Measurements from ENCODE around the gene FGD5. TPM values are rescaled to one million over a fixed set of nuclear protein-coding genes. Genes with fewer than 3 reads are reported as not detected.

Gene FGD5
- total and polyA plus RNA-seq, 7 experiments from 2014 or later: 0.37 TPM; not detected in 6

DNA sequence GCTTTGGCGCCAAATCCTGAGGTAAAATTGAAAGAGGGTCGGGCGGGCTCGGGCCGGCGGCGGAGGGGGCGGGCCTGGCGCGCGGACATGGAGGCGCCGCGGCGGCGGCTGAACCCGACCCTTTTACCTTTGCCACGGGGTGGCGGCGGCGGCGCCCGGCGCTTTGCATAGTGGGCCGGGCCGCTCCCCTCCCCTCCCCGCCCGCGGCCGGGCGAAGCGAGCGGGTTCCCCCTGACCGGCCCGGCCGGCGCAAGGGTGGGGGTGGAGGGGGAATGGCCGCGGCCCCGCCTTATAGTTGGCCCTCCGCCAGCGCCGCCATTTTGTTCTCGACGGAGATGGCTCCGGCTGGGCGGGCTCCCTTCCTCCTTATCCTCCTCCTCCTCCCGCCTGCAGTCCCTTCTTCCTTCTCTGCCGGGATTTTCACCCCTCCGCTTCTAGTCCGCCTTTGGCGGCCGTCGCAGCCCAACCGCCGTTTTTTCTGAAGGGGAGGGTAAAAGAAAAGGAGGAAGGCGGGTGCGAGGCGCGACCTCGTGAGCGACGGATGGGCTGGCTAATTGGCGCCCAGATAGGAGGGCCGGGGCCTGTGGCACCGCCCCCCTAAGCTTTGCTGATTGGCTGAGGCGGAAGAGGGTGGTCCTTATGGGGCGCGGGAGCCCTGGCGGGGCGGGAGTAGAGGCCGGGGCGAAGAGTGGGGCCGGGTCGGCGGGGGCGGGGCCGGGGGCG lies 129.3 kb downstream of the FGD5 start:
- Mint-ChIP-seq H3K9me3 (peaks cover 0 to 2% (median 0%) of the 10 kb centered on the region in 11 donors), H3K4me3 (peak overlapping the region; percentile 97 to 100 (median 98)), H3K27me3 (peaks cover 0 to 2% (median 0%) of the 10 kb centered on the region in 5 donors), H3K4me1 (peaks cover 31 to 74% (median 60%) of the 10 kb centered on the region in 7 donors), H3K27ac (peak overlapping the region; percentile 98 to 100 (median 100)), H3K36me3 (peaks cover 0 to 33% (median 14%) of the 10 kb centered on the region in 5 donors)
- H3K4me1 ChIP-seq (ENCODE audit: control insufficient read depth in 2 of 2, insufficient read depth in 2 of 2, low read length in 2 of 2): peaks cover 19 to 22% of the 10 kb centered on the region in 2 donors
- H3K27me3 ChIP-seq (ENCODE audit: control insufficient read depth in 2 of 2, insufficient read depth in 2 of 2, low read length in 2 of 2): no peaks in the 10 kb centered on the region
- DNase-seq: peak; percentile 93 to 98 (median 96)
- POLR2A ChIA-PET: interaction anchor here (0.7 to 2.0 kb wide), 7 partner anchors 13 to 769 kb away, joined by 3 to 15 read pairs (median 4); partner anchors contain the start of genes CCDC174, LSM3 and RBSN
- CTCF ChIA-PET: no interaction called here
- peak overlapping the region; percentile 99 for H3K27ac ChIP-seq (ENCODE audit: low read depth, low read length)
- H3K36me3 ChIP-seq (ENCODE audit: control insufficient read depth in 2 of 3, insufficient read depth in 3 of 3, low read length in 3 of 3): peaks cover 0 to 20% (median 0%) of the 10 kb centered on the region in 3 experiments
- intact Hi-C loops (cut with micrococcal nuclease): loop anchor here (1.0 to 10.0 kb wide), 19 partner anchors 11 to 1983 kb away; partner anchors contain the start of genes CAPN7 (in 2 of the 2), CCDC174 (in 2 of the 2), CHCHD4 (in 2 of the 2) and LSM3 (in 2 of the 2)
- H3K4me3 ChIP-seq (ENCODE audit: low read length): peak overlapping the region; percentile 93
- ATAC-seq: peak; percentile 94
- H3K9me3 ChIP-seq (ENCODE audit: control insufficient read depth in 2 of 3, low read length in 3 of 3): no peaks in the 10 kb centered on the region

DNA sequence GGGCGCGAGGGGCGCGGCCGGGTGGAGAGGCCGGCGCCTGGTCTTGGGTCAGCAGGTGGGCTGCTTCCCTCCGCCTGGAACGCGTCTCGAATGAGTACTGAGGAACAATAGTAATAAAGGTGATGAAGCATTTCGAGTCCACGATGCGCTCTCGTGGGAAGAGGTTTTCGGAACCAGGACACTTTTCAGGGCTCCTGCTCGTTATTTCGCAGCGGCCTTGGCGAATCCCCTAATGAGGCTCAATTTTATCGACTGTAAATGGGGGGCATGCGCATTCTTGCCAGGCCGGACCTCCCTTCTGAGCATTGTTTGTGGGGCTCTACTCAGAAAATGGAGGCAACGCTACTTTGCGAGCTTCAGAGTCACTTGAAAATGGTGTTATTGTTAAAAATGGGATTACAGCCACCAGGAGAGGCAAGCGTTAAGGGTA lies 129.9 kb downstream of the FGD5 start:
- Mint-ChIP-seq H3K9me3 (peaks cover 0 to 2% (median 0%) of the 10 kb centered on the region in 11 donors), H3K27ac (peak overlapping the region; percentile 28 to 100 (median 99)), H3K36me3 (peaks cover 0 to 29% (median 14%) of the 10 kb centered on the region in 5 donors), H3K4me3 (peak overlapping the region; percentile 97 to 100 (median 98)), H3K27me3 (peaks cover 0 to 2% (median 0%) of the 10 kb centered on the region in 5 donors), H3K4me1 (peaks cover 31 to 73% (median 61%) of the 10 kb centered on the region in 7 donors)
- ATAC-seq (no peak), DNase-seq (no peak)
- intact Hi-C loops (cut with micrococcal nuclease): loop anchor here (1.0 to 10.0 kb wide), 15 partner anchors 11 to 1984 kb away; partner anchors contain the start of genes CCDC174 (in 2 of the 2), CHCHD4 (in 2 of the 2), LSM3 (in 2 of the 2) and MRPS25 (in 2 of the 2)
- Histone ChIP-seq H3K27me3 (ENCODE audit: control insufficient read depth in 2 of 2, insufficient read depth in 2 of 2, low read length in 2 of 2) (no peaks in the 10 kb centered on the region), H3K36me3 (ENCODE audit: control insufficient read depth in 2 of 3, insufficient read depth in 3 of 3, low read length in 3 of 3) (peaks cover 0 to 15% (median 0%) of the 10 kb centered on the region in 3 experiments), H3K4me3 (ENCODE audit: low read length) (peak overlapping the region; percentile 73), H3K27ac (ENCODE audit: low read depth, low read length) (peak overlapping the region; percentile 78), H3K9me3 (ENCODE audit: control insufficient read depth in 2 of 3, low read length in 3 of 3) (no peaks in the 10 kb centered on the region), H3K4me1 (ENCODE audit: control insufficient read depth in 2 of 2, insufficient read depth in 2 of 2, low read length in 2 of 2) (peaks cover 19 to 22% of the 10 kb centered on the region in 2 donors)
- ChIA-PET POLR2A (interaction anchor here (0.7 to 1.7 kb wide), 5 partner anchors 12 to 770 kb away, joined by 3 to 10 read pairs (median 4); partner anchors contain the start of genes CCDC174, LSM3 and RBSN), CTCF (no interaction called here)

DNA sequence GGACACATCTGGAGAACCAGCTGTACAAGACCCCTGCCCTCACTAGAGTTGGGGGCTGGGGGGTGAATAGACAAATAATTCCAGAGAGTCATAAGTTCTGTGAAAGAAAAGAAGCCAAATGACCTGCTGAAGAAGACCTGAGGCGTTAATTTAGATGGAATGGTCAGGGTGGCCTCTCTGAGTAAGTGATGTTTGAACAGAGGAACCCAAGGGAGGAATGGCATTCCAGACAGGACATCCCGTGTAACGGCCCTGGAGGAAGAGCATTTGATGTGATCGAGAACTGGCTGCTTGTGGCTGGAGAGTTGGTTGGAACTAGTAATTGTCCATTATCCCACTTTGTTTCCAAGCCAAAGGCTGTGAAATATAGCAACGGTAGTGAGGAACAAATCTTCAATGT lies 130.4 kb downstream of the FGD5 start:
- Histone ChIP-seq H3K27ac (ENCODE audit: low read depth, low read length) (peak overlapping the region; percentile 78), H3K9me3 (ENCODE audit: control insufficient read depth in 2 of 3, low read length in 3 of 3) (no peaks in the 10 kb centered on the region), H3K4me1 (ENCODE audit: control insufficient read depth in 2 of 2, insufficient read depth in 2 of 2, low read length in 2 of 2) (peaks cover 19 to 22% of the 10 kb centered on the region in 2 donors), H3K36me3 (ENCODE audit: control insufficient read depth in 2 of 3, insufficient read depth in 3 of 3, low read length in 3 of 3) (peaks cover 0 to 10% (median 0%) of the 10 kb centered on the region in 3 experiments), H3K27me3 (ENCODE audit: control insufficient read depth in 2 of 2, insufficient read depth in 2 of 2, low read length in 2 of 2) (no peaks in the 10 kb centered on the region), H3K4me3 (ENCODE audit: low read length) (peak overlapping the region; percentile 73)
- Mint-ChIP-seq H3K27ac (peak overlapping the region; percentile 28 to 100 (median 99)), H3K4me3 (peak overlapping the region; percentile 97 to 100 (median 98)), H3K9me3 (peaks cover 0 to 2% (median 0%) of the 10 kb centered on the region in 11 donors), H3K36me3 (peaks cover 0 to 25% (median 11%) of the 10 kb centered on the region in 5 donors), H3K4me1 (peaks cover 31 to 73% (median 56%) of the 10 kb centered on the region in 7 donors), H3K27me3 (peaks cover 0 to 2% (median 0%) of the 10 kb centered on the region in 5 donors)
- CTCF ChIA-PET: no interaction called here
- intact Hi-C loops (cut with micrococcal nuclease): loop anchor here (2.0 to 10.0 kb wide), 5 partner anchors 428 to 1984 kb away; no protein-coding TSS in a partner anchor
- ATAC-seq (no peak), DNase-seq (no peak)
- POLR2A ChIA-PET: interaction anchor here (1.3 to 1.7 kb wide), 3 partner anchors 12 to 297 kb away, joined by 3 to 10 read pairs (median 8); partner anchors contain the start of genes CCDC174 and RBSN

DNA sequence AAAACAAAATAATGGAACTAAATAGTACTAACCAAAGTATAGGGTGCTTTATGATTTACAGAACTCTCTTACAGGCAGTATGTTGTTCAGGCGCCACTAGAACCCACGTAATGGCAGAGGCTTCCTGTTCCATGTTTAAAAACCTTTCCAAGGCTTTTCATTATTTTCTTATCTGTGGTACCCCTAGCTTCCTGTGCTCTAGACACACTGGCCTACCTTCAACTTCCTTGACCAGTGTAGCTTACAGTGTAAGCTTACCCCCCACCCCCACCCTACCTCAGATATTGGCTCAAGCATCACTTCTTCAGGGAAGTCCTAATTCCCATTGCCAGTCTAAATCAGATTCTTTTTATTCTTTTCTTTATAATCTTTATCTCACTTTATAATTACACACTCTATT lies 131.5 kb downstream of the FGD5 start:
- intact Hi-C loops (cut with micrococcal nuclease): no loop called here
- ATAC-seq (no peak), DNase-seq (no peak)
- peaks cover 19 to 22% of the 10 kb centered on the region in 2 donors for H3K4me1 ChIP-seq (ENCODE audit: control insufficient read depth in 2 of 2, insufficient read depth in 2 of 2, low read length in 2 of 2)
- H3K4me3 ChIP-seq (ENCODE audit: low read length): no peak overlapping the region
- no peaks in the 10 kb centered on the region for H3K9me3 ChIP-seq (ENCODE audit: control insufficient read depth in 2 of 3, low read length in 3 of 3)
- Mint-ChIP-seq H3K27ac (no peak overlapping the region), H3K9me3 (peaks cover 0 to 2% (median 0%) of the 10 kb centered on the region in 11 donors), H3K4me1 (peaks cover 34 to 76% (median 65%) of the 10 kb centered on the region in 7 donors), H3K4me3 (peak overlapping the region in 2 of 10 donors; percentile 7 to 98), H3K36me3 (peaks cover 0 to 21% (median 10%) of the 10 kb centered on the region in 5 donors), H3K27me3 (peaks cover 0 to 2% (median 0%) of the 10 kb centered on the region in 5 donors)
- ChIA-PET CTCF (no interaction called here), POLR2A (interaction anchor here (0.9 kb wide), 1 partner anchor 299 kb away, joined by 3 read pairs; no protein-coding TSS in a partner anchor)
- H3K36me3 ChIP-seq (ENCODE audit: control insufficient read depth in 2 of 3, insufficient read depth in 3 of 3, low read length in 3 of 3): peaks cover 0 to 7% (median 0%) of the 10 kb centered on the region in 3 experiments
- H3K27me3 ChIP-seq (ENCODE audit: control insufficient read depth in 2 of 2, insufficient read depth in 2 of 2, low read length in 2 of 2): no peaks in the 10 kb centered on the region
- no peak overlapping the region for H3K27ac ChIP-seq (ENCODE audit: low read depth, low read length)

DNA sequence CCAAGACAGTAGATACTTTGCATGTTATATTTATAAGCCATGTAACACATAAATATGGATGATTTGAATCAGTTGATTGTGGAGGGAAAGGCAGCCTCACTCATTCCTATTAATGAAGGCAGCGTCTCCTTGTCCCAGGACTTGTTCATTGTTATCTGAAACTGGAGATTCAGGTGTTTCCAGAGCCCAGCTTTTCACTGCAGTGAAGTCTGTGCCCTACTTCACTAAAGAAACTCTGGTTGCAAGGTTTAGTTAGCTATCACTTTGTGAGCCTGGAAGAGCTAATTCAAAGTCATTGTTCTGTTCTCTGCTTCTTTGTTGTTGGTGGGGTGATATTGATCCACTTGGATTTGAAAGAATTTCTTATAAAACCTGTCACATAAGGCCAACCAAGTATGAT lies 138.4 kb downstream of the FGD5 start:
- DNase-seq (no peak), ATAC-seq (no peak)
- H3K36me3 Mint-ChIP-seq: peaks cover 0 to 23% (median 16%) of the 10 kb centered on the region in 5 donors
- H3K4me3 Mint-ChIP-seq: peak overlapping the region in 2 of 10 donors; percentile 14 to 33
- peaks cover 0 to 4% (median 0%) of the 10 kb centered on the region in 3 experiments for H3K36me3 ChIP-seq (ENCODE audit: control insufficient read depth in 2 of 3, insufficient read depth in 3 of 3, low read length in 3 of 3)
- H3K4me1 ChIP-seq (ENCODE audit: control insufficient read depth in 2 of 2, insufficient read depth in 2 of 2, low read length in 2 of 2): peaks cover 11 to 17% of the 10 kb centered on the region in 2 donors
- H3K27me3 Mint-ChIP-seq: no peaks in the 10 kb centered on the region
- peaks cover 35 to 77% (median 69%) of the 10 kb centered on the region in 7 donors for H3K4me1 Mint-ChIP-seq
- POLR2A ChIA-PET: interaction anchor here (1.0 kb wide), 1 partner anchor 21 kb away, joined by 3 read pairs; no protein-coding TSS in a partner anchor
- CTCF ChIA-PET: interaction anchor here (0.6 kb wide), 1 partner anchor 1039 kb away, joined by 3 read pairs; no protein-coding TSS in a partner anchor
- H3K27ac Mint-ChIP-seq: peak overlapping the region in 2 of 9 donors; percentile 2
- no peaks in the 10 kb centered on the region for H3K9me3 ChIP-seq (ENCODE audit: control insufficient read depth in 2 of 3, low read length in 3 of 3)
- H3K27me3 ChIP-seq (ENCODE audit: control insufficient read depth in 2 of 2, insufficient read depth in 2 of 2, low read length in 2 of 2): no peaks in the 10 kb centered on the region
- H3K9me3 Mint-ChIP-seq: no peaks in the 10 kb centered on the region
- intact Hi-C loops (cut with micrococcal nuclease): no loop called here
- H3K27ac ChIP-seq (ENCODE audit: low read depth, low read length): no peak overlapping the region
- no peak overlapping the region for H3K4me3 ChIP-seq (ENCODE audit: low read length)

DNA sequence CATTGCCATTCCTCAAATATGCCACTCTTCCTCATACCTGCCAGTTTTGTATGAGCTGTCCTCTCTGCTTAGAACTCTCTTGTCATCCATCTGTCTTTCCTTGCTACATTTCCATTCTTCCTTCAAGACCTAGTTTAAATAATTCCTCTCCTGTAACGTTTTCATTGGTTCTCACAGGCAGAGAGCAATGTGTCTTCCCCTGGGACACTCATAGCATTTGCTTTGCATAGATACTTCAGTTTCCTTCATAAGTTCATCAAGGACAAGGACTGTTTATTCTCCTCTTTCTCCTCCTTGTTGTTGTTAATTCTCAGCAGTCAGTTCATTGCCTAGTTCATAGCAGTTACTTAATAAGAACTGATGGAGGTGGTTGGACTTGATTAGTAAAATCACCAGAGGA lies 139.2 kb downstream of the FGD5 start:
- Histone ChIP-seq H3K27ac (ENCODE audit: low read depth, low read length) (no peak overlapping the region), H3K4me3 (ENCODE audit: low read length) (no peak overlapping the region), H3K27me3 (ENCODE audit: control insufficient read depth in 2 of 2, insufficient read depth in 2 of 2, low read length in 2 of 2) (no peaks in the 10 kb centered on the region), H3K4me1 (ENCODE audit: control insufficient read depth in 2 of 2, insufficient read depth in 2 of 2, low read length in 2 of 2) (peaks cover 11 to 17% of the 10 kb centered on the region in 2 donors), H3K9me3 (ENCODE audit: control insufficient read depth in 2 of 3, low read length in 3 of 3) (no peaks in the 10 kb centered on the region), H3K36me3 (ENCODE audit: control insufficient read depth in 2 of 3, insufficient read depth in 3 of 3, low read length in 3 of 3) (peaks cover 0 to 10% (median 0%) of the 10 kb centered on the region in 3 experiments)
- Mint-ChIP-seq H3K4me1 (peaks cover 28 to 72% (median 67%) of the 10 kb centered on the region in 7 donors), H3K27me3 (no peaks in the 10 kb centered on the region), H3K9me3 (no peaks in the 10 kb centered on the region), H3K36me3 (peaks cover 4 to 26% (median 17%) of the 10 kb centered on the region in 5 donors), H3K4me3 (peak overlapping the region in 6 of 10 donors; percentile 1 to 48 (median 25)), H3K27ac (peak overlapping the region in 7 of 9 donors; percentile 0 to 80 (median 2))
- CTCF ChIA-PET: interaction anchor here (0.6 kb wide), 1 partner anchor 1040 kb away, joined by 3 read pairs; no protein-coding TSS in a partner anchor
- DNase-seq (no peak), ATAC-seq (no peak)
- POLR2A ChIA-PET: no interaction called here
- intact Hi-C loops (cut with micrococcal nuclease): no loop called here
